GM21367 (cell line): ENCODE data around the gene MCTP2.
"Not testable (repeated sequence)": the region's sequence is repeated elsewhere in the genome, so short reads cannot be mapped to it uniquely, and the experiment has no call there.

Experiments
- ATAC-seq: cut with Tn5 transposase; IDR thresholded peaks from one replicate; pipeline ENCODE4 v1.9.1; 2021; ENCODE audit not compliant: unreplicated experiment

The MCTP2 gene

DNA sequence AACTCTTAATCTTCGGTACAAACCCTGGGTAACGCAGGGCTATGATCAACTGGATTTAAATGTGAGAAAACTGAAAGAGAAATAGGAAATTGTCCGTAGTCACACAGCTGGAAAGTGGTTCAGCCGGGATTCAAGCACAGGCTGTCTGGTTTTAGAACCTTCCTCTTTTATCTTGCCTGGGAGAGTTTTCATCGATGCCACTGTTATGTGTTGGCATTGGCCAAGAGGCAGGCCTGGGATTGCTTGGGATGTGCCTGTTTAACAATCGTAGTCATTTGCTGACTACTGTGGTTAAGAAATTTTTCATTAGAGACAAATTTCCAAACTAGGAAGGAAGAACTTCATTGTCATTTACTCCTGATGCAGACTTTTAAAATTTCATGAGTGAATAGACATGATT, 4.3 kb downstream of the MCTP2 start:
- no peak for ATAC-seq

DNA sequence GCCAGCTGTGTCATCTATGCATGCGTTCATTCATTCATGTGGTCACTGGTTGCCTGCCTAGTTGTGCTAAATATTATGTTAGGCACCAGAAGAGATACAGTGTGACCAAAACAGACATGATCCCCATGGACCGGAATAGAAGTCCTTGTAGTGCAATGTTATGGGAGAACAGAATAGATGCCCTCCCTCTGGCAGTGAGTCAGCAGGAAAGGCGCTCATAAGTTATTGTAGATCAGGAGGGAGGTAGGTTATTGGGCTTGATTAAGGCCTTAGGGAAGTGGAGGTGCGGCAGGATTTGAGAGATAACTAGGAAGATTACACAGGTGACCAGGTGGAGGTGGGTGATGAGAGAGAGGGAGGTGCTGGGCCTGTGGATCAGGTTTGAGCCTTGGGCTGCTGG, 5.2 kb downstream of the MCTP2 start:
- ATAC-seq = no peak

- no peak for ATAC-seq
These were observed 6.5 kb downstream of the MCTP2 start for GRCh38 chr15:94237903-94238302.

DNA sequence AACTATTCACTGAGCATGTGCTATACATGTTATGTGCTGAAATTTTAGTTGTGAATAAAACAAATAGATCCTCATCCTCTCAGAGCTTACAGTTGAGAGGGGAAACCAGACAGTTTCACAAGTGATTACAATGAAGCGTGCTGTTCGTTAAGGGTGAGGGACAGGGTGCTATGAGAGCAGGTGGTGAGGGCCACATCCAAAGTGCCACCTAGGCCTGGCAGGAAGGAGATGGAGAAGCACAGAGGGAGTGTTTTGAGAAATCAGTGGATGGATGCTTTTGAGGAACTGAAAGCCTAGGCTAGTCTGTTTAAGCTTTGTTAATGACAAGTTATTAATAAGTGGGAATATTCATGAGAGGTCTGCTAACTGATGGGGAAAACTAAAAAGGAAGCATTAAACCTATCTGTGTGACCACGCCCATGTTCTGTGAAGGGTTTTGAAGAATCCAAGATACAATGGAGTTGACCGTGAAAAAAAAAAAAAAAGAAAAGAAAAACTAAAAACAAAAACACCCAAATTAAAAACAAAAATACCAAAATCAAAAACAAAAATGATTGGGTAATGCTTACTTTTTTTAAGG, 7.3 kb downstream of the MCTP2 start:
- peak; percentile 68 for ATAC-seq

DNA sequence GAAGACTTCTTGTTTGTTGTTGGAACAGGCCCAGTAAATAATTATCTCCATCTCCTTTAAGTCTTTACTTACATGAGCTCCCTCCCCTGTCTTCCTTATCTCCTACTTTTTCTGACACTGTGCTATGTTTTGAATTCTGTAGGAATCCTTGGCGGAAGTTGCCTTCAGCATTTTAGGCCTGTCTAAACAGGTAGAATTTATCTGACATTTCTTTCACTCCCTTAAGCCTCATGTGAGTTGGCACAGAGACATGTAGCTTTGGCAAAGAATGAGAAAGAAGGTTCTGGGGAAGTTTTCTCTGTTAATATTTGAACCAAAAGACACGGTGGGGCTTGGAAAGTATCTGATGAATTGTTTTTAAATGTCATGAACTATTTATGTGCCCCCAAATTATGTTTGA, 8.1 kb downstream of the MCTP2 start:
- no peak for ATAC-seq

- no peak for ATAC-seq
These were observed 9.1 kb downstream of the MCTP2 start for GRCh38 chr15:94240480-94240879.

DNA sequence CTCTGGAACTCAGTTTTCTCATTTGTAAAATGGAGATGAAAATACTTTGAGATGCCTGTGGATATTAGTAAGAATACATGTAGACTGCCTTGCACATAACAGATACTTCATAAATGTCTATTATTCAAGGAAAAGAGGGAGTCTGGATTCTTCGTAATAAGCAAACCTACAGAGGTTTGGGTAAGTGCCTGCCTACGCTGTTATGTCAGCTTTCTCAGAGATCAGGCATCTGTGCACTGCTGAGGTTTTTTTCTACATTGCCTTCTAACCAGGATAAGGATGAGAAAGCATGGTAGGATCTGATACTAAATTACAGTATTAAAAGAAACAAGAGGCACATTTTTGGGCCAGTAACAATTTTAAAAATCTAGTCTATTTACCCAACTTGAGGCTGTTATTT, 10.9 kb downstream of the MCTP2 start:
- ATAC-seq = no peak

DNA sequence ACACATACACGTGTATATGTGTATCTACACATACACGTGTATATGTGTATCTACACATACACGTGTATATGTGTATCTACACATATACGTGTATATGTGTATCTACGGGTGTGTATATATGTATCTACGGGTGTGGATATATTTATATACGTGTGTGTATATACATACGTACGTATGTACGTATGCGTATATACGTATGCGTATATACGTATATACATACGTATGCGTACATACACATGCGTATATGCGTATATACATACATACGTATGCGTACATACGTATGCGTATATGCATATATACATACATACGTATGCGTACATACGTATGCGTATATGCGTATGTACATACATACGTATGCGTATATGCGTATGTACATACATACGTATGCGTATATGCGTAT, 11.6 kb downstream of the MCTP2 start:
- not testable (repeated sequence) for ATAC-seq

- ATAC-seq = no peak
These were observed 12.1 kb downstream of the MCTP2 start for GRCh38 chr15:94243418-94243817.

DNA sequence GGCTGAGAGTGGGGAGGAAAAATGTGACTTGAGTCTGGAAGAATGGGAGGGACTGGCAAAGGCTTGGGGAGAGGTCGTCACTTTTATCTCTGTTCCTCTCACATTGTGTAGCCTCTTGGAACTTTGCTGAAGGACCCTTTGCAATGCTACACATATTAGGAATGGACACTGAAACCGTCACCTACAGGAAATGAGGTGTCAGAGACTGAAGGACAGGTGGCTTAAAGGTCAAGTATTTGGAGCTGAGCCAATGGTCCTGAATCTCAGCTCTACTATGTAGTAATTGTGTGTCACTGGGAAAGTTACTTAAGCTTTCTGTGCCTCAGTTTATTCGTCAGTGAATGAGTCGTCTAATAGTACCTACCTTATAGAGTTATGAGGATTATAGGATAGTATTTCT, 14.7 kb downstream of the MCTP2 start:
- no peak for ATAC-seq

- ATAC-seq = no peak
These were observed 16.7 kb downstream of the MCTP2 start for GRCh38 chr15:94247789-94248638.

DNA sequence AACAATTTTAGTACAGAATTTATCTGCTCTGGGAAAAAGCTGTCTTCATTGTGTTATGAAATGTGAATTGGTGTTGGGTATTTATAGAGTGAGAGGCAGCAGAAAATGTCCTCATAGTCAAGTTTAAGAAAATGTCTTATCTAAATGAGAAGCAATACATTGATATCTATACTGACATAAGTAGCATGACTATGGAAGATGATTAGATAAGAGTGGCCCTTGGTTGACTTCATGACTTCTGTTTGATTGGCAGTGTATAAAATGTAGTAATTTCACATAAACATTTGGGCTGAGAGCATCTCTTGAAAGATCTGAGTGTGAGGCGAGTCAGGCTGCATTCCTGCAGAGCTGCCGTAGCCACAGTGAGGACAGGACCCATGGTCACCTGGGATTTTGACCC, 19.4 kb downstream of the MCTP2 start:
- no peak for ATAC-seq

- no peak for ATAC-seq
These were observed 20.9 kb downstream of the MCTP2 start for GRCh38 chr15:94252223-94252766.

DNA sequence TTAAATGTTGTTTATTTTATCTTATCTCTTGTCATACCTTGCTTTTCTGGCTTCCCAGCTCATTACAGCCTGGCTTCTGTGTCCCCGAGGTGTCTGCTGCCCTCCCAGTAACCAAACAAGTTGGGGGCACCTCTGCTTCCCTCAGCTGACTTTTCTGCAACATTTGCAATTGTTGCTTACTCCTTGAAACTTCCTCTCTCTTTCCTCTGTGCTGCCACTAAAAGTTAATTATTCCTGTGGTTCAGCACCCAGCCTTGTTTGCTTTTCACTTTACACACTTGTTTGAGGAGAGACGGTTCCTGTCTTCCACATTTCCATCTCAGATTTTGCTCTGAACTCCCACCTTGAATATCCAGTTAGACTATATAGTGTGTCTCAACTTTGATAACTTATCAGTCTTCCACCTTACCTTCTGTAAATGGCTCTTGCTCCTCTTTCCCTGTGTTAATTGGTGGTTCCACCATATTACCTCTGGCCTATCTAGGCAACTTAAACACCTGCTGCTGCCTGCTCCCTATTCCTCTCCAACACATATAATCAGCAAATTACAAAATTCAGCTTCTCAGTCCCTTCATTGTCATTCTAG, 21.6 kb downstream of the MCTP2 start:
- no peak for ATAC-seq

GRCh38 chr15:94253742-94254141, 22.4 kb downstream of the MCTP2 start:
- peak; percentile 51 for ATAC-seq

GRCh38 chr15:94255540-94255939, 24.2 kb downstream of the MCTP2 start:
- ATAC-seq = no peak

DNA sequence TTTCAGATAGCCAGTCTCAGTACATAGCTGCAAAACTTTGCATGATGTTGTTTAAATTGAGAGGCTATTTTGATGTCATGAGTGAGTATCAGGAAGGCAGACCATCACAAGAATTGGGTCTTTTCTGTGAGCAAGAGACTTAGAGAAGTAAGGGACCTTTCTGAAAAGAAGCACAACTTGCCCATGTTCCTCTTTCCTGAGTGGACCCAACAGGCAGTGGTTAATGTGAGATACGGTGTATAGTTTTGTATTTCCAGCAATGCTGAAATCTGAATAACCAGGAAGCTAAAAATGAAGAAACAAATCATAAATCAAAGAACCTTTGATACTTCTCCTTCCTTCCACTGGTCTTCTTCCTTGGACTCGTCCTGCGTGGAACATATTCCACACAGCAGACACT, 25.1 kb downstream of the MCTP2 start:
- ATAC-seq = no peak

DNA sequence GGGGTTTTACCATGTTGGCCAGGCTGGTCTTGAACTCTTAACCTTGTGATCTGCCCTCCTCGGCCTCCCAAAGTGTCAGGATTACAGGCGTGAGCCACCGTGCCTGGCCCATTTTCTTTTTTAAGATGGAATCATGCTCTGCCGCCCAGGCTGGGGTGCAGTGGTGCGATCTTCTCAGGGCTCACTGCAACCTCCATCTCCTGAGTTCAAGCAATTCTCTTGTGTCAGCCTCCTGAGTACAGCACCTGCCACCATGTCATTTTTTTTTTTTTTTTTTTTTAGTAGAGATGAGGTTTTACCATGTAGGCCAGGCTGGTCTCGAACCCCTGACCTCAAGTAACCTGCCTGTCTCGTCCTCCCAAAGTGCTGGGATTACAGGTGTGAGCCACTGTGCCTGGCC, 26.4 kb downstream of the MCTP2 start:
- not testable (repeated sequence) for ATAC-seq

DNA sequence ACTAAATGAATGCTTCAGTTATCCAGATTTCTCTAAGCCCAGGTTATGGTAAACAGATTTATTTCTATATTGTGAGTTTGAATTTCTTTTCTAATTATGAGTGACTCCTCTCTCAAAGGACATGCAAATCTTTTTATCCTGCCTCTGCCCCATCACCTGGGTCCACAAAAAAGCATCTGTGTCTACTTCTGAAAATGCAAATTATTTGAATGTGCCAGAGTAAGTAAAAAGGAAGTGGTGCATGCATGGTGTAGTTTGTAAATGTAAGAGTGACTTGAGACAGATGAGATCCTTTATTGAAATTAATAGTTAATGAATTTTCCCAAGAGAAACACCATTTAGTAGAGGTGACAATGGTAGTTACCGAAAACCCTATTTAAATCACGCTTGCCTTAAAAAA, 26.9 kb downstream of the MCTP2 start:
- peak; percentile 58 for ATAC-seq

- no peak for ATAC-seq
These were observed 27.9 kb downstream of the MCTP2 start for GRCh38 chr15:94259121-94259751.

DNA sequence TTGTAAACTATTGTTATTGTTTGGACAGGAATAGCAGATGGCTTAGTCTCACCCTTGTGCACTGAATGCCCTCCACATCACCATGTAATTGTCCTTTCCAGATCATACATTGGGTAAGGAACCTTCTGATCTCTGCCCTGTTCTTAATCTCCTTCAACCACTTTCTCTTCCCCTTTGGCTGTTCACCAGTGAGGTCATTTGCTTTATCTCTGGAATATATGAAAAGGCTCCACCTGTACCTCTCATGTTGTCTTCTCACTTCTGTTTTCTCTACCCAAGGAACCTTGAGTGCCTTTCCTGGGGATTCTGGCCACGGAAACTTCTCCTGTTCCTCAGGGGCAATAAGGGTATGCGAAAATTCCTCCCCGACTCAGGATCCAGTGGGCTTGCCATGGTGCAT, 28.5 kb downstream of the MCTP2 start:
- ATAC-seq = peak; percentile 20

DNA sequence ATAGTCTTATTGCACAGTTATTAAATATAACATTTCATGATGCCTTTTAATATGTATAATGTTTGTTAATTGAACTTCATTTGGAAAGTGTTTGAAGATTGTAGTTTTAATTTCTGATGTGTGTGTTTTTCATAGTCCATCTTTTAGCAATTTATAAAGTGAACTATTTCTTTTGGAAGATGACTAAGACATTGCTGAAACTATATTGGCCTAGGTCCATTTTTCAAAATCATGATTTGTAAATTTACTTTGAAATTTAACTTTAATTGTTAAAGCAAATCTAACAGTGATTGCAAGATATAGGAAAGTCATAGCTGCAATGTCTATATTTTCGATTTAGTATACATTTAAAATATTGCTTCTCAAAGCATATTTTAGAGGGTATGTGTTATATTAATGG, 30.8 kb downstream of the MCTP2 start:
- no peak for ATAC-seq
